ENCODE results near the gene TMEM81.

Gene TMEM81

DNA sequence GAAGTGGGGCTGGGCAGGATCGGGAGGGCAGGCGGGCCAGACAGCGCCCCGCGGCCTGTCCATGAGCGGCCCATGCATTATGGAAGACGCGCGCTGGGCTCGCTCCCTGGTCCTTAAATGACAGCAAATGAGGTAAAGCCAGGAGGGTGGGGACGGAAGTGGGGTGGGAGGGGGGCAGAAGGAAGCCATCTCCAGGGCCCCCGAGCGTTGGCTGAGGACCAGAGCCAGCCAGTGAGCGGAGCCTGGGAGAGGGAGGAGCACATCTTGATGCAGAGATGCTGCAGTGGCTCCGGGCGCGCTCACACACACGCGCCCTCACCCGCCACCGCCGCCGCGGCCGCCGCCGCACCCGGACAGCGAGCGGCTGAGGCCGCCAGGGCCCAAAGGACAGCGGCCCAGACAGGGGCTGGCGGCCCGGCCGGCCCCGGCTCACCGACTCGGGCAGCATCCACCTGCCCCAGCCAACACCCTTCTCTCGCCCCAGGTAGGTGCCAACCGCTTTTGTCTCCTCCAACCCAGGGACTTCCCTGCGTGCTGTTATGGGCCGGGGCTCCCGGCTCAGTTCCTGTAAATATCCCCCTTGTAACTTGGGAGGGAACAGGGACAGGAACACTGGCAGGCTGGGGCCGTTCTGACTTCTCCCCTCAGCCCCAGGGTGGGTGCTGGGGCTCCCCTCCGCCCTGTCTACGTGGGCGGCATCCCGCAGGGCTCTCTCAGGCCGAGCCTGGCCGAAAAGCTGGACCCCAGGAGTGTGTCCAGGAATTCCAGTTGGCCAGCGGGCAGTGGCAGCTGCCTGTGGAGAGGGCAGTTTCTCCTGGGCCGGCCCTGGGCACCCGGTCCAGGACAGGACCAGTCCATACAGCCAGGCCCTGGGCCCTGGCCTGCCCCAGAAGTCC is 41.1 kb downstream of the TMEM81 start, which contains the start of gene CNTN2:
CNTN2 (plus strand) TSS at position 302 of the 896 bp plus-strand sequence. CDS start 9,974 bp downstream, outside the sequence.
- H3K9me3 ChIP-seq (ENCODE audit: control insufficient read depth, insufficient read depth, low read length), result no peaks in the 10 kb centered on the region
- no peaks in the 10 kb centered on the region for H3K36me3 ChIP-seq (ENCODE audit: control insufficient read depth, insufficient read depth, low read length)
- peaks cover 12% of the 10 kb centered on the region for H3K4me1 ChIP-seq (ENCODE audit: control insufficient read depth, insufficient read depth, low read length)
- peak within 1 kb of the TSS; percentile 6 for H3K9ac ChIP-seq (ENCODE audit: low read depth, low read length)
- peaks cover 42% of the 10 kb centered on the region for H3K27me3 ChIP-seq (ENCODE audit: control insufficient read depth, insufficient read depth, low read length)
- peak within 1 kb of the TSS; percentile 20 for H3K4me3 ChIP-seq (ENCODE audit: low read depth, low read length)

DNA sequence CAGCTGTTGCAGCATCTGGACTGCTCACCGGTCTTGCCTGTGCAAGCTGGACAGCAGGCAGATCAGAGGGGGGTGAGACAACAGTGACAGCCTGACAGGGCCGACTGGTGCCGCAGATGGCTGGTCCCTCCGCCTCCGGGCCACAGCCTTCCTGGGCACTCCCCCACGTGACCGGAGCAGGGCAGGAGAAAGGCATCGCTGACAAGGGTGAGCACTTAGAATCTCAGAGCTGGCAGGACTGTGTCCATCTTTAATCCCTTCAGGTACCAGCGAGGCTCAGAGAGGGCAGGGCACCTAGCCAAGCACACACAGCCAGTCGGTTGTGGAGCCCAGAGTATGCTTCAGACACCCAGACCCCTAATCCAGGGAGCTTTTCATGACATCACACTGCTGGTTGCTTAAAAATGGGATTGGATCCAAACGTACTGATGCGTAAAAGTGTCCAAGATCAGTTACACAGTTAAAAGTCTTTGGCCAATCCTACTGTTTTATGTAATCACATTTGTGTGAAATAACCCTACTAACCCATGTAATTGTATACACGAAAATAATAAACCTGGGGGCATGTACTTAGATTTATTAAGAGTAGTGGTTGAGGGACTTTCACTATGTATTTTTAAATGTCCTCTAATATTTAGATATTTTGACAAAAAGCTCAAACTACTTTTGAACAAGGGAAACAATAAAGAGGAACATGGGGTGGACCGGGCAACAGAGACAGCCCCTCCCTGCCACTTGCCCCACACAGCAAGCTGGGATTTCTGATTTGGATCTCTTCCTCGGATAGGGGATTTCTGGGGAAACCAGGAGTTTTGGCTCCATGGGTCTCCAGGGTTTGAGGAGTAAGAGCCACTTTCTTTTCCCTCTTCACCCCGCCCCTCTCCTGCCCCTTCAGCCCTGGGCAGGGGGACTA is 42.0 kb downstream of the TMEM81 start:
- Histone ChIP-seq H3K27me3 (ENCODE audit: control insufficient read depth, insufficient read depth, low read length) (peaks cover 42% of the 10 kb centered on the region), H3K4me1 (ENCODE audit: control insufficient read depth, insufficient read depth, low read length) (peaks cover 12% of the 10 kb centered on the region), H3K36me3 (ENCODE audit: control insufficient read depth, insufficient read depth, low read length) (no peaks in the 10 kb centered on the region), H3K9ac (ENCODE audit: low read depth, low read length) (no peak overlapping the region), H3K4me3 (ENCODE audit: low read depth, low read length) (no peak overlapping the region), H3K9me3 (ENCODE audit: control insufficient read depth, insufficient read depth, low read length) (no peaks in the 10 kb centered on the region)

DNA sequence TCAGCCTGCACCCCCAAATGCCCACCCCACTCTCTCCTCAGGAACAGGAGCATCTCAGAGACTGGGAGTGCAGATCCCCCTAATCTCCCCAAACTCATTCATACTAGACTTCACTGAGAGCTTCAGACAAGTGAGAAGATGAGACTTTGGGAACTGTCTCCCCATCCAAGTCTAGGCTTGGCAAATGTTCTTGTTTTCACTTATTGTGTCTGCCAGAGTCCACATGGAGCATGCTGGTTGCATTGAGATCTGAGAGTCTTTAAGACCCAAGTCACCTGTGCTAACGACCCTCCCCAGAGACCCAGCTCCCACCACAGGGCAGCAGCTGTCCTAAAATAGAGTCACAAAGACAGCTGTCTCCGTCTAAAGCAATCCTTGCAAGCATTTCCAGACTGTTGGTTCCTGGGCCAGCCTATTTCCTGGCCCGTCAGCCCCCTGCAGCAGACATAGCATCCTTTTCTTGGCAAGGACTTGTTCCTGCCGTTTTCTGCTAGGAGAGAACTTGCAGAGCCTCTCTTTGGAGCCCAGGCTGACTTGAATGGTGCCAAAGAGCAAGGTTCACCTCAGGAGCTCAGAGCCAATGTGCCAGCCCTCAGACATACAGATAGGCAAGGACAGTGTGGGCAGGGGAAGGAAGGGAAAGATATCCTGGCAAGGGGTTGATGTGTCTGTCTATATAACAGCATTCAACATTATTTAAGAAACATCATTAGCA is 43.1 kb downstream of the TMEM81 start:
- Histone ChIP-seq H3K9me3 (ENCODE audit: control insufficient read depth, insufficient read depth, low read length) (no peaks in the 10 kb centered on the region), H3K9ac (ENCODE audit: low read depth, low read length) (no peak overlapping the region), H3K36me3 (ENCODE audit: control insufficient read depth, insufficient read depth, low read length) (no peaks in the 10 kb centered on the region), H3K27me3 (ENCODE audit: control insufficient read depth, insufficient read depth, low read length) (peaks cover 37% of the 10 kb centered on the region), H3K4me3 (ENCODE audit: low read depth, low read length) (no peak overlapping the region), H3K4me1 (ENCODE audit: control insufficient read depth, insufficient read depth, low read length) (peaks cover 12% of the 10 kb centered on the region)

DNA sequence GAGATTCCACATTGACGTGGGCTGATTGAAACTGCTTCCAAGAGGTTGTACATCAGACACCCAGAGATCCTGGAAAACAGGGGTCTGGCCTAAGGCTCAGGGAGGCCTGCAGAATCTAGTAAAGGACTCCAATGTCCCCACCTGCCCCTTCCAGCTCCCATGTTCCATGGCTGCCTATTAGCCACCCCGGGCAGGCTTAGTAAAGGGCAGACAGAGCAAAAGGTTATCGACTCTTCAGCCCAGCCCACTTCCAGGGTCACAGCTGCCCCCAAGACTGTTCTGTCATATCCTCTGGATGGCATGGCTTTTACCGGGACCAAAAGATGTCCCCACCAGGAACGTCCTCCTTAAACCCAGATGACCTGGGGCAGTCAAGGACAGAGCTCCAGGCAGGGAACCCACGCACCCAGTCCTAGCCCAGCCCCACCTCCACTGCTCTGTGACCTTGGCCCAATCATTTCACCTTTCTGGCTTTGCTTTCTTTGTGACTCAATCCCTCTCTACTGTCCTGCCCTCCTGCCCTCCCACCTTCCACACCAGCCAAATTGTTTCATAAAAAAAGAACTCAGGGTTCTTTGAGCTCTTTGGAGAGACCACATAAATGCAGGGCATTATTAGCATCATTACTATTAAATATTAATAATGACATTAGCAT is 46.0 kb downstream of the TMEM81 start:
- Histone ChIP-seq H3K4me1 (ENCODE audit: control insufficient read depth, insufficient read depth, low read length) (no peaks in the 10 kb centered on the region), H3K9me3 (ENCODE audit: control insufficient read depth, insufficient read depth, low read length) (no peaks in the 10 kb centered on the region), H3K9ac (ENCODE audit: low read depth, low read length) (no peak overlapping the region), H3K4me3 (ENCODE audit: low read depth, low read length) (no peak overlapping the region), H3K27me3 (ENCODE audit: control insufficient read depth, insufficient read depth, low read length) (peaks cover 22% of the 10 kb centered on the region), H3K36me3 (ENCODE audit: control insufficient read depth, insufficient read depth, low read length) (no peaks in the 10 kb centered on the region)

DNA sequence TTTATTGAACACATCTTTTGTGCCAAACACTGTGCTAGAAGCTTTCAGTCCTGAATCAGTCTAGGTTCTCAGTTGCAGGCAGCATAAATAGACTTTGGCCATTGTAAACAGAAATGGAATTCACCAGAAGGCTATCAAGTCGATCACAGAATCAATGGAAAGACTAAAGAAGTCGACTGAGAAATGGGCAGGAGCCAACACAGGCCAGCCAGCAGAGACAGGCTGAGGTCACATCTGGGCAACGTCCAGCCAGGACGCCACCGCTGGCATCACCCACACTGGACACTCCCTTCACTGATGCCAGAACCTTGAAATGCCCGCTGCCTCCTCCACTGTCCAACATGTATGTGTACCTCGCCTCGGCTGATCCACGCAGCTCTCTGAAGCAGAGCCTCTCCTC is 46.7 kb downstream of the TMEM81 start:
- Histone ChIP-seq H3K27me3 (ENCODE audit: control insufficient read depth, insufficient read depth, low read length) (peaks cover 18% of the 10 kb centered on the region), H3K4me1 (ENCODE audit: control insufficient read depth, insufficient read depth, low read length) (no peaks in the 10 kb centered on the region), H3K9ac (ENCODE audit: low read depth, low read length) (no peak overlapping the region)

More for the DNA sequence above, 46.7 kb downstream of the TMEM81 start:
- no peaks in the 10 kb centered on the region for H3K36me3 ChIP-seq (ENCODE audit: control insufficient read depth, insufficient read depth, low read length)
- H3K4me3 ChIP-seq (ENCODE audit: low read depth, low read length), result no peak overlapping the region
- no peaks in the 10 kb centered on the region for H3K9me3 ChIP-seq (ENCODE audit: control insufficient read depth, insufficient read depth, low read length)
